Neuronal stem cell (in vitro differentiated cells): Measurements from ENCODE around the gene PHTF2.

ENCODE experiments used
- DNase-seq: peaks from one replicate; pipeline ENCODE4 v3.0.0-alpha.2; 2013; ENCODE audit warnings: low spot score
- H2AFZ ChIP-seq: one replicate; pipeline ENCODE4 v1.6.1; 2013; ENCODE audit warnings: mild to moderate bottlenecking, low read length, inconsistent platforms
- H2AK5ac ChIP-seq: 2 replicates; pipeline ENCODE4 v1.6.1; 2013; ENCODE audit warnings: low read depth, mild to moderate bottlenecking, inconsistent platforms, low read length, moderate library complexity, mixed read lengths
- H2BK120ac ChIP-seq: 2 replicates; pipeline ENCODE4 v1.6.1; 2013; ENCODE audit warnings: low read depth, mild to moderate bottlenecking, inconsistent platforms, low read length, moderate library complexity, mixed read lengths
- H2BK12ac ChIP-seq: one replicate; pipeline ENCODE4 v1.6.1; 2013; ENCODE audit warnings: low read length, inconsistent platforms
- H2BK15ac ChIP-seq: 2 replicates; pipeline ENCODE4 v1.6.1; 2013; ENCODE audit warnings: mild to moderate bottlenecking, low read length, inconsistent platforms, mixed read lengths
- H2BK5ac ChIP-seq: one replicate; pipeline ENCODE4 v1.6.1; 2013; ENCODE audit warnings: inconsistent platforms, mild to moderate bottlenecking, low read length, moderate library complexity
- H3K14ac ChIP-seq: one replicate; pipeline ENCODE4 v1.6.1; 2013; ENCODE audit warnings: low read length, inconsistent platforms
- H3K18ac ChIP-seq: 2 replicates; pipeline ENCODE4 v1.6.1; 2013; ENCODE audit warnings: low read length, inconsistent platforms
- H3K23ac ChIP-seq: 2 replicates; pipeline ENCODE4 v1.6.1; 2013; ENCODE audit warnings: low read depth, mild to moderate bottlenecking, mixed read lengths, low read length, inconsistent platforms; ENCODE audit not compliant: poor library complexity
- H3K27ac ChIP-seq: replicated peaks from 3 replicates; pipeline ENCODE4 v1.5.1; 2013; ENCODE audit warnings: low read length, inconsistent platforms
- H3K27me3 ChIP-seq, 3 experiments: 2 replicates each; pipeline ENCODE4 v1.6.1; 2013; ENCODE audit warnings: low read length in 3 of 3, mild to moderate bottlenecking in 2 of 3, inconsistent platforms in 1 of 3, low read depth in 1 of 3, mixed read lengths in 1 of 3, moderate library complexity in 1 of 3; ENCODE audit not compliant: control insufficient read depth in 3 of 3, insufficient read depth in 3 of 3
- H3K36me3 ChIP-seq, 2 donors: replicated peaks in 1 of 2; 2 replicates each; pipeline ENCODE4 v1.6.1; 2013; ENCODE audit warnings: low read length in 2 of 2; ENCODE audit not compliant: control insufficient read depth in 2 of 2, insufficient read depth in 2 of 2
- H3K4ac ChIP-seq: 2 replicates; pipeline ENCODE4 v1.6.1; 2013; ENCODE audit warnings: inconsistent platforms, mild to moderate bottlenecking, low read length, moderate library complexity
- H3K4me1 ChIP-seq, 2 donors: 1 replicate in 1 of 2; 2 replicates in 1 of 2; pipeline ENCODE4 v1.6.1; 2013; ENCODE audit warnings: low read length in 2 of 2, low read depth in 1 of 2; ENCODE audit not compliant: control insufficient read depth in 2 of 2, insufficient read depth in 1 of 2
- H3K4me2 ChIP-seq: one replicate; pipeline ENCODE4 v1.6.1; 2013; ENCODE audit warnings: mild to moderate bottlenecking, low read length, inconsistent platforms; ENCODE audit not compliant: insufficient read depth, poor library complexity, severe bottlenecking
- H3K4me3 ChIP-seq, 2 donors: 2 replicates each; pipeline ENCODE4 v1.5.1; 2013; ENCODE audit warnings: low read length in 2 of 2, mild to moderate bottlenecking in 2 of 2, inconsistent platforms in 1 of 2, moderate library complexity in 1 of 2
- H3K79me1 ChIP-seq: one replicate; pipeline ENCODE4 v1.6.1; 2013; ENCODE audit warnings: low read depth, mild to moderate bottlenecking, inconsistent platforms, low read length, moderate library complexity
- H3K9ac ChIP-seq: one replicate; pipeline ENCODE4 v1.6.1; 2013; ENCODE audit warnings: mild to moderate bottlenecking, low read depth, low read length, inconsistent platforms; ENCODE audit not compliant: poor library complexity
- H3K9me3 ChIP-seq, 2 donors: replicated peaks in 1 of 2; 2 replicates each; pipeline versions ENCODE3 to v1.6.1; 2013; ENCODE audit warnings: low read length in 2 of 2, mild to moderate bottlenecking in 2 of 2, inconsistent platforms in 1 of 2, low read depth in 1 of 2, mixed read lengths in 1 of 2, moderate library complexity in 1 of 2; ENCODE audit not compliant: control insufficient read depth in 2 of 2, insufficient read depth in 1 of 2
- H4K8ac ChIP-seq: one replicate; pipeline ENCODE4 v1.6.1; 2013; ENCODE audit warnings: low read depth, mild to moderate bottlenecking, inconsistent platforms, low read length, moderate library complexity
- H4K91ac ChIP-seq: one replicate; pipeline ENCODE4 v1.6.1; 2013; ENCODE audit warnings: low read length, low read depth, mild to moderate bottlenecking, inconsistent platforms; ENCODE audit not compliant: poor library complexity
- WGBS, 2 donors: extraction: QIAGEN DNeasy Blood & Tissue Kit; methylation state at CpG; one replicate each; pipeline ENCODE4 v1.1.7; 2013; ENCODE audit warnings: missing lambda C conversion rate in 2 of 2, mixed read lengths in 1 of 2; ENCODE audit not compliant: insufficient read length in 2 of 2, insufficient replicate concordance in 1 of 2; ENCODE audit errors: extremely low coverage in 2 of 2; 5-methylcytosine and 5-hydroxymethylcytosine counted together

PHTF2 gene

GRCh38 chr7:77950548-77950947 is 152.0 kb downstream of the PHTF2 start:
- Histone ChIP-seq H3K27me3 (no peaks in the 10 kb centered on the region), H3K9ac (no peak overlapping the region), H3K4ac (no peak overlapping the region), H3K79me1 (no peaks in the 10 kb centered on the region), H3K14ac (no peak overlapping the region), H3K18ac (no peak overlapping the region), H3K4me3 (no peak overlapping the region), H3K4me1 (no peaks in the 10 kb centered on the region), H2AFZ (no peak overlapping the region), H4K91ac (no peak overlapping the region), H3K4me2 (no peak overlapping the region), H3K27ac (no peak overlapping the region), H3K9me3 (no peaks in the 10 kb centered on the region), H2BK15ac (no peak overlapping the region), H2BK120ac (no peak overlapping the region), H2AK5ac (no peak overlapping the region), H3K36me3 (peaks cover 0 to 20% of the 10 kb centered on the region in 2 donors), H4K8ac (no peak overlapping the region), H2BK5ac (no peak overlapping the region), H3K23ac (no peak overlapping the region), H2BK12ac (no peak overlapping the region)
- DNase-seq = no peak
- WGBS, 2 donors = no CpG with 5 or more reads among the region's 5 CpGs

- Histone ChIP-seq H3K27me3 (no peaks in the 10 kb centered on the region), H3K36me3 (peaks cover 0 to 21% of the 10 kb centered on the region in 2 donors), H2BK15ac (no peak overlapping the region), H3K79me1 (no peaks in the 10 kb centered on the region), H3K18ac (no peak overlapping the region), H2BK120ac (no peak overlapping the region), H3K4me3 (no peak overlapping the region), H2BK12ac (no peak overlapping the region), H4K91ac (no peak overlapping the region), H4K8ac (no peak overlapping the region), H3K4me1 (no peaks in the 10 kb centered on the region), H3K9ac (no peak overlapping the region), H3K4ac (no peak overlapping the region), H3K4me2 (no peak overlapping the region), H2AFZ (no peak overlapping the region), H3K27ac (no peak overlapping the region), H3K14ac (no peak overlapping the region), H3K23ac (no peak overlapping the region), H2AK5ac (no peak overlapping the region), H2BK5ac (no peak overlapping the region), H3K9me3 (no peaks in the 10 kb centered on the region)
- no CpG with 5 or more reads among the region's 3 CpGs for WGBS, 2 donors
- no peak for DNase-seq
These were observed 156.4 kb downstream of the PHTF2 start for GRCh38 chr7:77954773-77955555.

GRCh38 chr7:77958436-77958835 is 159.9 kb downstream of the PHTF2 start:
- Histone ChIP-seq H2BK120ac (no peak overlapping the region), H2BK12ac (no peak overlapping the region), H3K79me1 (no peaks in the 10 kb centered on the region), H3K4me3 (no peak overlapping the region), H3K36me3 (peaks cover 0 to 21% of the 10 kb centered on the region in 2 donors), H3K9me3 (no peaks in the 10 kb centered on the region), H3K14ac (no peak overlapping the region), H3K27ac (no peak overlapping the region), H3K4me2 (no peak overlapping the region), H3K27me3 (no peaks in the 10 kb centered on the region), H3K23ac (no peak overlapping the region), H2BK15ac (no peak overlapping the region), H3K18ac (no peak overlapping the region), H4K8ac (no peak overlapping the region), H2AFZ (no peak overlapping the region), H2AK5ac (no peak overlapping the region), H3K4ac (no peak overlapping the region), H4K91ac (no peak overlapping the region), H2BK5ac (no peak overlapping the region), H3K9ac (no peak overlapping the region), H3K4me1 (no peaks in the 10 kb centered on the region)
- no CpG with 5 or more reads among the region's 2 CpGs for WGBS, 2 donors
- no peak for DNase-seq

- peaks cover 0 to 14% of the 10 kb centered on the region in 2 donors for H3K36me3 ChIP-seq
These were observed 160.5 kb downstream of the PHTF2 start for GRCh38 chr7:77959080-77959479.

More at GRCh38 chr7:77959080-77959479, 160.5 kb downstream of the PHTF2 start:
- Histone ChIP-seq H2BK15ac (no peak overlapping the region), H3K14ac (no peak overlapping the region), H4K8ac (no peak overlapping the region), H2BK5ac (no peak overlapping the region), H3K18ac (no peak overlapping the region), H2BK12ac (no peak overlapping the region), H4K91ac (no peak overlapping the region), H2BK120ac (no peak overlapping the region), H3K27ac (no peak overlapping the region), H3K4me3 (no peak overlapping the region), H2AK5ac (no peak overlapping the region), H3K4me1 (no peaks in the 10 kb centered on the region), H2AFZ (no peak overlapping the region), H3K23ac (no peak overlapping the region), H3K27me3 (no peaks in the 10 kb centered on the region), H3K79me1 (no peaks in the 10 kb centered on the region), H3K4ac (no peak overlapping the region), H3K9me3 (no peaks in the 10 kb centered on the region), H3K9ac (no peak overlapping the region), H3K4me2 (no peak overlapping the region)
- no CpG with 5 or more reads among the region's 2 CpGs for WGBS, 2 donors
- DNase-seq = no peak
